ENCODE data around the gene A2M. TPM values are rescaled to one million over a fixed set of nuclear protein-coding genes. Genes with fewer than 3 reads are reported as not detected.

A2M gene
- total RNA-seq, 1 experiment from 2014 or later = 1.2 TPM

DNA sequence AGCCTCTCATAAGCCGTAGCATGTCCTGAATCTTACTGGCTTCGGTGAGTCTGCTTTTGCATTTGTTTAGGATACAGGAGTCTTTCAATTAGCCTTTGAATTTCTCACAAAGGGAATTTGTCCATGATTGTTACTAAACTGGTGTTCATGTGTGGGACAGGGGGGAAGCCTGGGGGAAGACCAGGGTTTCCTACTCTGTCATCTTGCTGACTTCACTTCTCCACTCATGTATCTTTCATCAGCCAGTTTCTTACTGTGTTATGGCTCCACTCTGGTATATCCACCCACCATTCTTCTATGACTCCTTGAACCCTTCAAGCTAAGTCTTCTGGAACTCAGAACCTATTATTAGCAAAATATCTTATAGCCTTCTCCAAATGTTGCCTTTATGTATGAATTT, 31.7 kb upstream of the A2M start:
- H2BK12ac ChIP-seq (ENCODE audit: insufficient read length, low read depth, low read length) = no peak overlapping the region
- Mint-ChIP-seq H3K27ac (no peak overlapping the region), H3K36me3 (ENCODE audit: insufficient read depth in 1 of 3, low read depth in 3 of 3) (peaks cover 10 to 31% (median 22%) of the 10 kb centered on the region in 3 experiments), H3K9me3 (peaks cover 31 to 34% of the 10 kb centered on the region in 2 experiments), H3K4me3 (no peak overlapping the region), H3K4me1 (peaks cover 0 to 3% of the 10 kb centered on the region in 2 experiments; a peak in 1 of 4 replicates), H3K27me3 (ENCODE audit: low read depth) (peaks cover 2% of the 10 kb centered on the region)
- peaks cover 12% of the 10 kb centered on the region for H3K9me3 ChIP-seq (ENCODE audit: control insufficient read depth, low read depth, low read length)
- DNase-seq = no peak
- H3K14ac ChIP-seq (ENCODE audit: insufficient read depth, low read length) = no peak overlapping the region
- no peak overlapping the region for H3K9ac ChIP-seq (ENCODE audit: extremely low read depth, insufficient read length, low read length)
- H4K91ac ChIP-seq (ENCODE audit: insufficient read length, low read depth, low read length) = no peak overlapping the region
- H2AFZ ChIP-seq (ENCODE audit: low read length) = no peak overlapping the region
- TF ChIP-seq, protein P1, sequence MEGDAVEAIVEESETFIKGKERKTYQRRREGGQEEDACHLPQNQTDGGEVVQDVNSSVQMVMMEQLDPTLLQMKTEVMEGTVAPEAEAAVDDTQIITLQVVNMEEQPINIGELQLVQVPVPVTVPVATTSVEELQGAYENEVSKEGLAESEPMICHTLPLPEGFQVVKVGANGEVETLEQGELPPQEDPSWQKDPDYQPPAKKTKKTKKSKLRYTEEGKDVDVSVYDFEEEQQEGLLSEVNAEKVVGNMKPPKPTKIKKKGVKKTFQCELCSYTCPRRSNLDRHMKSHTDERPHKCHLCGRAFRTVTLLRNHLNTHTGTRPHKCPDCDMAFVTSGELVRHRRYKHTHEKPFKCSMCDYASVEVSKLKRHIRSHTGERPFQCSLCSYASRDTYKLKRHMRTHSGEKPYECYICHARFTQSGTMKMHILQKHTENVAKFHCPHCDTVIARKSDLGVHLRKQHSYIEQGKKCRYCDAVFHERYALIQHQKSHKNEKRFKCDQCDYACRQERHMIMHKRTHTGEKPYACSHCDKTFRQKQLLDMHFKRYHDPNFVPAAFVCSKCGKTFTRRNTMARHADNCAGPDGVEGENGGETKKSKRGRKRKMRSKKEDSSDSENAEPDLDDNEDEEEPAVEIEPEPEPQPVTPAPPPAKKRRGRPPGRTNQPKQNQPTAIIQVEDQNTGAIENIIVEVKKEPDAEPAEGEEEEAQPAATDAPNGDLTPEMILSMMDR (conservative IDR thresholded peaks at IDR 0.05) = no peak
- no peak overlapping the region for H3K18ac ChIP-seq (ENCODE audit: insufficient read length, low read depth, low read length)
- no peaks in the 10 kb centered on the region for H3K23me2 ChIP-seq (ENCODE audit: insufficient read length, low read depth, low read length, poor library complexity, severe bottlenecking)
- no peak overlapping the region for H3T11ph ChIP-seq (ENCODE audit: low read length)
- no peak overlapping the region for H2BK120ac ChIP-seq (ENCODE audit: low read depth, low read length, poor library complexity, severe bottlenecking)
- H3K23ac ChIP-seq (ENCODE audit: insufficient read length, low read depth, low read length) = no peak overlapping the region
- H2BK15ac ChIP-seq (ENCODE audit: low read depth, low read length) = no peak overlapping the region
- no peaks in the 10 kb centered on the region for H4K20me1 ChIP-seq (ENCODE audit: control insufficient read depth, insufficient read depth, insufficient read length)
- H4K8ac ChIP-seq (replicated peaks; ENCODE audit: insufficient read length, low read depth, low read length) = no peak overlapping the region
- H3K4ac ChIP-seq (ENCODE audit: low read depth, low read length) = no peak overlapping the region
- H2AK5ac ChIP-seq (ENCODE audit: insufficient read length, low read length) = no peak overlapping the region
- no peak overlapping the region for H2BK5ac ChIP-seq (ENCODE audit: insufficient read length, low read length)
- H3K56ac ChIP-seq (ENCODE audit: insufficient read length, low read depth, low read length) = no peak overlapping the region
- no peaks in the 10 kb centered on the region for H3K79me2 ChIP-seq (ENCODE audit: insufficient read depth, low read length)
- no peak overlapping the region for H2BK20ac ChIP-seq (ENCODE audit: low read depth, low read length, poor library complexity, severe bottlenecking)
- no peak overlapping the region for H3K27ac ChIP-seq (ENCODE audit: insufficient read length, low read depth, low read length)
- H3K4me2 ChIP-seq (ENCODE audit: insufficient read depth, insufficient read length, low read length) = no peak overlapping the region
- no peak overlapping the region for H4K5ac ChIP-seq (ENCODE audit: insufficient read length, low read depth, low read length)
- no CpG with 5 or more reads among the region's 2 CpGs for WGBS (ENCODE audit: extremely low coverage, insufficient read length, low lambda C conversion rate)
- H3K27me3 ChIP-seq (ENCODE audit: insufficient read depth, low read length) = no peaks in the 10 kb centered on the region
- no peaks in the 10 kb centered on the region for H3K4me1 ChIP-seq (ENCODE audit: insufficient read depth, low read length)
- H3K79me1 ChIP-seq (ENCODE audit: insufficient read depth, low read depth, low read length, poor library complexity, severe bottlenecking) = no peaks in the 10 kb centered on the region

All from H9 (cell line).